Heart left ventricle (tissue), 13 donors: ENCODE data around the gene DNAH7.

Experiments
- POLR2A ChIP-seq, 2 donors: fragments of 450-650 bp; IDR thresholded peaks; one replicate each; pipeline ENCODE4 v1.6.1; 2017; ENCODE audit warnings: antibody characterized with exemption in 2 of 2, mild to moderate bottlenecking in 2 of 2, moderate library complexity in 2 of 2
- TF ChIP-seq, protein P1 (sequence below), 12 donors: fragments of 200-600 bp; sonication (generic) in 4 of 12; IDR thresholded peaks; one replicate each; pipeline versions ENCODE4 v1.5.0 to v1.8.0; 2018 to 2022; ENCODE audit warnings: antibody characterized with exemption in 12 of 12, mild to moderate bottlenecking in 5 of 12
- donor health status: ischemic (EF 13 %, LVEDD 7.1; RV severe dilation, severe dysfunction).
- donor health status: DM: no; HTN: yes; CAD: no.
- donor health status: DM: no; HTN: no; CAD: no.
- donor health status: ischemic (EF 25% LVEDD 6.9; RV normal size, moderate dysfunction).
- donor health status: ischemic (EF 25% LVEDD 5.7; RV mildly dilated, moderate dysfunction).
- donor health status: ischemic (EF 35%, LVEDD 5.7; RV mildly dilated, moderate dysfunction).
- donor health status: nonischemic (EF 11% LVEDD 7.7; RV severe dilation, severe dysfunction).
- donor health status: DM: yes; HTN: yes; CAD: no.
- donor health status: PGD.
- donor health status: ischemic (EF 29% LVEDD 5.4; RV normal size, mild dysfunction).
- donor health status: nonischemic (EF 23%, LVEDD 6.1; RV moderate dilation, normal function).

DNA sequence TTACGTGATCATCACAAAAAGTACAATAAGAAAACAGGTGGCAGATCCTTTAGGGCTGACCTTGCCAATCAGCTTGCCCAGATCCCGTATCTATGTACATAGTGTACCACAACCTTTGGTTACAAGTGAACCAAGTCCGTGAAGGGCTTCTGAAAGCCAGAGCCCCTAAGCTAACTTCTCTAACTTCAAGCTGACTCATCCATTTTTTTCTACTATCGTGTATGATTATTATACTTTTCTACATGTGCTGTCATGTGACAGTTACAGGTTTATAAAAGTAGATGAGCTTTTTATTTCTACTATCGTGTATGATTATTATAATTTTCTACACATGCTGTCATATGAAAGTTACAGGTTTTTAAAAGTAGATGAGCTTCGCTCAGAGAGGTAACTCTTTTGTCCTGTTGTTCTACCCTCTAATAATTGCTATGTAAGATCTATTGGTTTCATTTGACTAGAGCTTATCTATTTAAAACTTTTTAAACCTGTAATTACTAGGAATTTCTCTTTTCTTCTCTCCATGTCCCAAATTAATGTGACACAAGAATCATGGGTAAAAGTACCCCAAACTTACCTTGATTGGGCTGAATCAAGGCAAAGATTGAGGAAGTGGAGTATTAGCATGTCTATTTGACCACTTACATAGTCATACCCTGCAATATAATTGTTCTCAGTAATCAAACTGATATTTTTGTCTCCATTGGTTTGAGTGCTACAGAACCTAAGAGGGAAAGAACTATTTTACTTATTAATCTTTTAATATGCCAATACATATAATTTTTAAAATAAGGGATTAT is 29.4 kb upstream of the DNAH7 start:
- TF ChIP-seq, protein P1, sequence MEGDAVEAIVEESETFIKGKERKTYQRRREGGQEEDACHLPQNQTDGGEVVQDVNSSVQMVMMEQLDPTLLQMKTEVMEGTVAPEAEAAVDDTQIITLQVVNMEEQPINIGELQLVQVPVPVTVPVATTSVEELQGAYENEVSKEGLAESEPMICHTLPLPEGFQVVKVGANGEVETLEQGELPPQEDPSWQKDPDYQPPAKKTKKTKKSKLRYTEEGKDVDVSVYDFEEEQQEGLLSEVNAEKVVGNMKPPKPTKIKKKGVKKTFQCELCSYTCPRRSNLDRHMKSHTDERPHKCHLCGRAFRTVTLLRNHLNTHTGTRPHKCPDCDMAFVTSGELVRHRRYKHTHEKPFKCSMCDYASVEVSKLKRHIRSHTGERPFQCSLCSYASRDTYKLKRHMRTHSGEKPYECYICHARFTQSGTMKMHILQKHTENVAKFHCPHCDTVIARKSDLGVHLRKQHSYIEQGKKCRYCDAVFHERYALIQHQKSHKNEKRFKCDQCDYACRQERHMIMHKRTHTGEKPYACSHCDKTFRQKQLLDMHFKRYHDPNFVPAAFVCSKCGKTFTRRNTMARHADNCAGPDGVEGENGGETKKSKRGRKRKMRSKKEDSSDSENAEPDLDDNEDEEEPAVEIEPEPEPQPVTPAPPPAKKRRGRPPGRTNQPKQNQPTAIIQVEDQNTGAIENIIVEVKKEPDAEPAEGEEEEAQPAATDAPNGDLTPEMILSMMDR (IDR thresholded peaks at IDR 0.05): no peak
- no peak for TF ChIP-seq POLR2A (IDR thresholded peaks at IDR 0.05)
